ENCODE results near the gene RRAGD.

DNA sequence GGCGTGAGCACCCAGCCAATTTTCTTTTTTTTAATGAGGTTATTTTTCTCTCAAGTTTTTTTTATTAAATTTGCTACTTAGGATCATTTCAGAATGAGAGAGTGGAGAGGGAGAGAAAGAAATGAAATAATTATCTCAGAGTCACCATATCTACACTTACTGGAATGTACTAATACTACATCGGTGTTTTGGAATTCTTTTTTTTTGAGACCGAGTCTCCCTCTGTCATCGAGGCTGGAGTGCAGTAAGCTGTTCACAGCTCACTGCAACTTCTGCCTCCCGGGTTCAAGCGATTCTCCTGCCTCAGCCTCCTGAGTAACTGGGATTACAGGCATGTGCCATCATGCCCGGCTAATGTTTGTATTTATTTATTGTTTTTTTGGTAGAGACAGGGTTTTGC is 48.6 kb upstream of the RRAGD start:
- TF ChIP-seq, protein P1, sequence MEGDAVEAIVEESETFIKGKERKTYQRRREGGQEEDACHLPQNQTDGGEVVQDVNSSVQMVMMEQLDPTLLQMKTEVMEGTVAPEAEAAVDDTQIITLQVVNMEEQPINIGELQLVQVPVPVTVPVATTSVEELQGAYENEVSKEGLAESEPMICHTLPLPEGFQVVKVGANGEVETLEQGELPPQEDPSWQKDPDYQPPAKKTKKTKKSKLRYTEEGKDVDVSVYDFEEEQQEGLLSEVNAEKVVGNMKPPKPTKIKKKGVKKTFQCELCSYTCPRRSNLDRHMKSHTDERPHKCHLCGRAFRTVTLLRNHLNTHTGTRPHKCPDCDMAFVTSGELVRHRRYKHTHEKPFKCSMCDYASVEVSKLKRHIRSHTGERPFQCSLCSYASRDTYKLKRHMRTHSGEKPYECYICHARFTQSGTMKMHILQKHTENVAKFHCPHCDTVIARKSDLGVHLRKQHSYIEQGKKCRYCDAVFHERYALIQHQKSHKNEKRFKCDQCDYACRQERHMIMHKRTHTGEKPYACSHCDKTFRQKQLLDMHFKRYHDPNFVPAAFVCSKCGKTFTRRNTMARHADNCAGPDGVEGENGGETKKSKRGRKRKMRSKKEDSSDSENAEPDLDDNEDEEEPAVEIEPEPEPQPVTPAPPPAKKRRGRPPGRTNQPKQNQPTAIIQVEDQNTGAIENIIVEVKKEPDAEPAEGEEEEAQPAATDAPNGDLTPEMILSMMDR (IDR thresholded peaks at IDR 0.05): no peak
- no peak for TF ChIP-seq POLR2A (IDR thresholded peaks at IDR 0.05)
- no peak for TF ChIP-seq POLR2AphosphoS5 (IDR thresholded peaks at IDR 0.05; ENCODE audit: insufficient read depth in 1 of 2, low read depth in 1 of 2)

Data from vagina (tissue), 2 donors.